ENCODE data around the gene ZBTB34. TPM values are rescaled to one million over a fixed set of nuclear protein-coding genes. Genes with fewer than 3 reads are reported as not detected.

Gene ZBTB34
- polyA plus RNA-seq, 1 donor from 2014 or later = 19.5 TPM

DNA sequence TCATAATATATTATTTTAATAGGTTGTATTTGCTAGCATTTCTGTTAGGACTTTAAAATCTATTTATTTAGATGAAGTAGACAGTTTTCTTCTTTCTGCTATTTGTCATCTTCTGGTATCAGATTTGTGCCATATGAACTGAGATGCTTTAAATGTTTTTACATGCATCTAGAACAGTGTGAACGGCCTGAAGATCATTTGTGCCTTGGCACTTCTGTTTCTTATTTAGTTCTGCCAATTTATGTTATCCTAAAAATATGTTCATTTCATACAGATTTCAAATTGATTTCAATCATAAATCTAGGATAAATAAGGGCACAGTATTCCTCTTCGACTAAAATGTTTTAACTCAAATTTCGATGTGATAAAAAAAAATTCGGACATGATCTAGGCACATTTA is 16.1 kb downstream of the ZBTB34 start:
- H3K27me3 ChIP-seq (ENCODE audit: insufficient read depth, low read depth, low read length) = no peaks in the 10 kb centered on the region
- H3K4me3 ChIP-seq (ENCODE audit: low read length) = no peak overlapping the region
- no peak overlapping the region for H3K27ac ChIP-seq (ENCODE audit: low read length)
- H3K36me3 ChIP-seq (ENCODE audit: insufficient read depth, low read length) = no peaks in the 10 kb centered on the region
- H3K9ac ChIP-seq (ENCODE audit: low read length) = no peak overlapping the region
- H4K20me1 ChIP-seq (ENCODE audit: insufficient read depth) = no peaks in the 10 kb centered on the region
- no peaks in the 10 kb centered on the region for H3K9me2 ChIP-seq (ENCODE audit: insufficient read depth, low read length)
- H2AFZ ChIP-seq (ENCODE audit: low read depth, low read length) = no peak overlapping the region
- no peak overlapping the region for H3K4me2 ChIP-seq (ENCODE audit: low read length)
- H3K9me3 ChIP-seq (ENCODE audit: low read length) = no peaks in the 10 kb centered on the region
- H3K79me2 ChIP-seq (replicated peaks; ENCODE audit: insufficient read depth, low read length) = no peaks in the 10 kb centered on the region
- TF ChIP-seq SMC3 (conservative IDR thresholded peaks at IDR 0.05; ENCODE audit: poor library complexity) (no peak), RAD21 (conservative IDR thresholded peaks at IDR 0.05) (no peak)
- TF ChIP-seq, protein P1, sequence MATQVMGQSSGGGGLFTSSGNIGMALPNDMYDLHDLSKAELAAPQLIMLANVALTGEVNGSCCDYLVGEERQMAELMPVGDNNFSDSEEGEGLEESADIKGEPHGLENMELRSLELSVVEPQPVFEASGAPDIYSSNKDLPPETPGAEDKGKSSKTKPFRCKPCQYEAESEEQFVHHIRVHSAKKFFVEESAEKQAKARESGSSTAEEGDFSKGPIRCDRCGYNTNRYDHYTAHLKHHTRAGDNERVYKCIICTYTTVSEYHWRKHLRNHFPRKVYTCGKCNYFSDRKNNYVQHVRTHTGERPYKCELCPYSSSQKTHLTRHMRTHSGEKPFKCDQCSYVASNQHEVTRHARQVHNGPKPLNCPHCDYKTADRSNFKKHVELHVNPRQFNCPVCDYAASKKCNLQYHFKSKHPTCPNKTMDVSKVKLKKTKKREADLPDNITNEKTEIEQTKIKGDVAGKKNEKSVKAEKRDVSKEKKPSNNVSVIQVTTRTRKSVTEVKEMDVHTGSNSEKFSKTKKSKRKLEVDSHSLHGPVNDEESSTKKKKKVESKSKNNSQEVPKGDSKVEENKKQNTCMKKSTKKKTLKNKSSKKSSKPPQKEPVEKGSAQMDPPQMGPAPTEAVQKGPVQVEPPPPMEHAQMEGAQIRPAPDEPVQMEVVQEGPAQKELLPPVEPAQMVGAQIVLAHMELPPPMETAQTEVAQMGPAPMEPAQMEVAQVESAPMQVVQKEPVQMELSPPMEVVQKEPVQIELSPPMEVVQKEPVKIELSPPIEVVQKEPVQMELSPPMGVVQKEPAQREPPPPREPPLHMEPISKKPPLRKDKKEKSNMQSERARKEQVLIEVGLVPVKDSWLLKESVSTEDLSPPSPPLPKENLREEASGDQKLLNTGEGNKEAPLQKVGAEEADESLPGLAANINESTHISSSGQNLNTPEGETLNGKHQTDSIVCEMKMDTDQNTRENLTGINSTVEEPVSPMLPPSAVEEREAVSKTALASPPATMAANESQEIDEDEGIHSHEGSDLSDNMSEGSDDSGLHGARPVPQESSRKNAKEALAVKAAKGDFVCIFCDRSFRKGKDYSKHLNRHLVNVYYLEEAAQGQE (IDR thresholded peaks at IDR 0.05; ENCODE audit: borderline replicate concordance) = no peak
- TF ChIP-seq, protein P2, sequence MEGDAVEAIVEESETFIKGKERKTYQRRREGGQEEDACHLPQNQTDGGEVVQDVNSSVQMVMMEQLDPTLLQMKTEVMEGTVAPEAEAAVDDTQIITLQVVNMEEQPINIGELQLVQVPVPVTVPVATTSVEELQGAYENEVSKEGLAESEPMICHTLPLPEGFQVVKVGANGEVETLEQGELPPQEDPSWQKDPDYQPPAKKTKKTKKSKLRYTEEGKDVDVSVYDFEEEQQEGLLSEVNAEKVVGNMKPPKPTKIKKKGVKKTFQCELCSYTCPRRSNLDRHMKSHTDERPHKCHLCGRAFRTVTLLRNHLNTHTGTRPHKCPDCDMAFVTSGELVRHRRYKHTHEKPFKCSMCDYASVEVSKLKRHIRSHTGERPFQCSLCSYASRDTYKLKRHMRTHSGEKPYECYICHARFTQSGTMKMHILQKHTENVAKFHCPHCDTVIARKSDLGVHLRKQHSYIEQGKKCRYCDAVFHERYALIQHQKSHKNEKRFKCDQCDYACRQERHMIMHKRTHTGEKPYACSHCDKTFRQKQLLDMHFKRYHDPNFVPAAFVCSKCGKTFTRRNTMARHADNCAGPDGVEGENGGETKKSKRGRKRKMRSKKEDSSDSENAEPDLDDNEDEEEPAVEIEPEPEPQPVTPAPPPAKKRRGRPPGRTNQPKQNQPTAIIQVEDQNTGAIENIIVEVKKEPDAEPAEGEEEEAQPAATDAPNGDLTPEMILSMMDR (IDR thresholded peaks at IDR 0.05; ENCODE audit: poor library complexity, severe bottlenecking) = no peak
- no peaks in the 10 kb centered on the region for H3F3A ChIP-seq (ENCODE audit: insufficient read depth, low read length, poor library complexity, severe bottlenecking)

DNA sequence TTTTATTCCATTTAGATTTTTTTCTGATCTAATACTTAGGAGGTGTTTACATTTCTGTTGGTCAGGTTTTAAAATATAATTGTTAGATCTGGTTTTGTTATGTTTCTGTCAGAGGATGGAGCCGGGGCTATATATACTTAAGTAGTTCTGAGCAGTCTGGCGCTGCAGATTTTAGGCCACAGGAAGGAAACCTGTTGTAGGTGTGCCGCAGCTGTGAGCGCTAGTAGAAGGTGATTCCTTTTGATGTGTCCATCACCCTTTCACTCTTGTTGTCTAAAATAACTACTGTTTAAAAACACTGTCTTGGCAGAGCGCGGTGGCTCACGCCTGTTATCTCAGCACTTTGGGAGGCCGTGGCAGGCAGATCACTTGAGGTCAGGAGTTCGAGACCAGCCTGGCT is 17.0 kb downstream of the ZBTB34 start:
- Histone ChIP-seq H3K9me2 (ENCODE audit: insufficient read depth, low read length) (no peaks in the 10 kb centered on the region), H3K27ac (ENCODE audit: low read length) (no peak overlapping the region), H3F3A (ENCODE audit: insufficient read depth, low read length, poor library complexity, severe bottlenecking) (no peaks in the 10 kb centered on the region), H2AFZ (ENCODE audit: low read depth, low read length) (no peak overlapping the region), H3K79me2 (replicated peaks; ENCODE audit: insufficient read depth, low read length) (no peaks in the 10 kb centered on the region), H3K4me2 (ENCODE audit: low read length) (no peak overlapping the region), H3K36me3 (ENCODE audit: insufficient read depth, low read length) (no peaks in the 10 kb centered on the region), H3K4me3 (ENCODE audit: low read length) (no peak overlapping the region), H4K20me1 (ENCODE audit: insufficient read depth) (no peaks in the 10 kb centered on the region), H3K27me3 (ENCODE audit: insufficient read depth, low read depth, low read length) (no peaks in the 10 kb centered on the region), H3K9me3 (ENCODE audit: low read length) (no peaks in the 10 kb centered on the region), H3K9ac (ENCODE audit: low read length) (no peak overlapping the region)
- TF ChIP-seq, protein P2 (IDR thresholded peaks at IDR 0.05; ENCODE audit: poor library complexity, severe bottlenecking) = no peak
- TF ChIP-seq TAF1 (IDR thresholded peaks at IDR 0.05; ENCODE audit: low read depth) = no peak
- TF ChIP-seq, protein P1 (IDR thresholded peaks at IDR 0.05; ENCODE audit: borderline replicate concordance) = no peak
- no peak for TF ChIP-seq RAD21 (conservative IDR thresholded peaks at IDR 0.05)
- no peak for TF ChIP-seq SMC3 (conservative IDR thresholded peaks at IDR 0.05; ENCODE audit: poor library complexity)
- TF ChIP-seq POLR2AphosphoS5 (IDR thresholded peaks at IDR 0.05) = no peak
- TF ChIP-seq EZH2 (IDR thresholded peaks at IDR 0.05; ENCODE audit: borderline replicate concordance, insufficient read depth, low read length, poor library complexity, severe bottlenecking) = no peak
